22Rv1 (cell line): ENCODE measurements around the gene LRRN4.

ENCODE experiments used
- ZFX ChIP-seq: fragments of 450-650 bp; IDR thresholded peaks from 2 replicates; pipeline ENCODE4 v1.6.1; 2017; ENCODE audit warnings: antibody characterized with exemption, borderline replicate concordance
- TF ChIP-seq, protein P1 (sequence below): fragments of 450-650 bp; IDR thresholded peaks from 2 replicates; pipeline ENCODE4 v1.5.1; 2017; ENCODE audit warnings: mild to moderate bottlenecking

DNA sequence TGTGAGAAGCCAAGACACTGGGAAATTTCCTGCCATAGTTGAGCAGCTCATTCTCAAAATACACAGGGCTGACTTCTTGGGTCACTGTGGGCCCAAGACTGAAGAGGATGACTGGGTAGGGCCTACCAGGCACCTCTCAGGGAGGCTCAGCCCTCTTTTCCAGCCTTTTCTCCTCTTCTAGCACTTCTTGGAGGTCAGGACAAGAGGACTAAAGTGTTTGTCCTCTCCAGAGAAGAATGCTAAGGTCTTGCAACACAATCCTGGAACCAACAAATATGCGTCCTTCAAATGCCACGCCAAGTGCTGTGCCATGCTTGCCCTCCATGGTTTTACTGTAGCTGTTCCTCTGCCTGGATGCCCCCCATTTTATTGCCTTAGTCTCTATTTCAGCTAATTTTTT is 3.3 kb upstream of the LRRN4 start:
- TF ChIP-seq, protein P1, sequence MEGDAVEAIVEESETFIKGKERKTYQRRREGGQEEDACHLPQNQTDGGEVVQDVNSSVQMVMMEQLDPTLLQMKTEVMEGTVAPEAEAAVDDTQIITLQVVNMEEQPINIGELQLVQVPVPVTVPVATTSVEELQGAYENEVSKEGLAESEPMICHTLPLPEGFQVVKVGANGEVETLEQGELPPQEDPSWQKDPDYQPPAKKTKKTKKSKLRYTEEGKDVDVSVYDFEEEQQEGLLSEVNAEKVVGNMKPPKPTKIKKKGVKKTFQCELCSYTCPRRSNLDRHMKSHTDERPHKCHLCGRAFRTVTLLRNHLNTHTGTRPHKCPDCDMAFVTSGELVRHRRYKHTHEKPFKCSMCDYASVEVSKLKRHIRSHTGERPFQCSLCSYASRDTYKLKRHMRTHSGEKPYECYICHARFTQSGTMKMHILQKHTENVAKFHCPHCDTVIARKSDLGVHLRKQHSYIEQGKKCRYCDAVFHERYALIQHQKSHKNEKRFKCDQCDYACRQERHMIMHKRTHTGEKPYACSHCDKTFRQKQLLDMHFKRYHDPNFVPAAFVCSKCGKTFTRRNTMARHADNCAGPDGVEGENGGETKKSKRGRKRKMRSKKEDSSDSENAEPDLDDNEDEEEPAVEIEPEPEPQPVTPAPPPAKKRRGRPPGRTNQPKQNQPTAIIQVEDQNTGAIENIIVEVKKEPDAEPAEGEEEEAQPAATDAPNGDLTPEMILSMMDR: no peak
- TF ChIP-seq ZFX: no peak
